ENCODE data around the gene SUMO4.

The SUMO4 gene

GRCh38 chr6:149392093-149392492, 8.0 kb upstream of the SUMO4 start:
- DNase-seq: no peak

GRCh38 chr6:149392535-149392934, 7.5 kb upstream of the SUMO4 start:
- no peak for DNase-seq

GRCh38 chr6:149393002-149393679, 6.9 kb upstream of the SUMO4 start:
- no peak for DNase-seq

GRCh38 chr6:149395185-149395584, 4.9 kb upstream of the SUMO4 start:
- no peak for DNase-seq

- DNase-seq: no peak
These were observed 2.7 kb upstream of the SUMO4 start for GRCh38 chr6:149397384-149397783.

- DNase-seq: no peak
These were observed 3.5 kb downstream of the SUMO4 start for GRCh38 chr6:149403534-149403933.

- no peak for DNase-seq
These were observed 6.0 kb downstream of the SUMO4 start for GRCh38 chr6:149405823-149406765.

- no peak for DNase-seq
These were observed 9.6 kb downstream of the SUMO4 start for GRCh38 chr6:149409617-149410016.

GRCh38 chr6:149410557-149410956, 10.5 kb downstream of the SUMO4 start:
- DNase-seq: no peak

GRCh38 chr6:149414009-149414408, 13.9 kb downstream of the SUMO4 start:
- no peak for DNase-seq

GRCh38 chr6:149414821-149415220, 14.8 kb downstream of the SUMO4 start:
- DNase-seq: no peak

- no peak for DNase-seq
These were observed 19.8 kb downstream of the SUMO4 start for GRCh38 chr6:149419696-149420404.

GRCh38 chr6:149421132-149421531, 21.1 kb downstream of the SUMO4 start:
- no peak for DNase-seq

GRCh38 chr6:149422581-149422980, 22.5 kb downstream of the SUMO4 start:
- no peak for DNase-seq

- no peak for DNase-seq
These were observed 23.9 kb downstream of the SUMO4 start for GRCh38 chr6:149423964-149424440.

GRCh38 chr6:149425224-149425623, 25.2 kb downstream of the SUMO4 start:
- no peak for DNase-seq

GRCh38 chr6:149425754-149426153, 25.7 kb downstream of the SUMO4 start:
- DNase-seq: no peak

GRCh38 chr6:149428606-149429005, 28.5 kb downstream of the SUMO4 start:
- DNase-seq: no peak

- DNase-seq: no peak
These were observed 29.6 kb downstream of the SUMO4 start for GRCh38 chr6:149429427-149430360.

- peak; percentile 45 for DNase-seq
These were observed 32.1 kb downstream of the SUMO4 start for GRCh38 chr6:149431905-149432775.

- DNase-seq: no peak
These were observed 33.3 kb downstream of the SUMO4 start for GRCh38 chr6:149433405-149433804.

Measured in NCI-H2029 (cell line).